GM23338 (cell line): Measurements from ENCODE around the gene MPND. TPM values are rescaled to one million over a fixed set of nuclear protein-coding genes. Genes with fewer than 3 reads are reported as not detected.

ENCODE experiments used
- ATAC-seq: fragments of 200-7000 bp; cut with Tn5 transposase; 3 replicates; pipeline ENCODE4 v1.9.1; 2020
- DNase-seq: peaks from one replicate; pipeline ENCODE4 v3.0.0-alpha.2; 2015; ENCODE audit warnings: low spot score
- H2AFZ ChIP-seq: fragments of 200-600 bp; sonication (generic); 2 replicates; pipeline ENCODE4 v1.8.0; 2016; ENCODE audit warnings: antibody characterized with exemption, mild to moderate bottlenecking, moderate library complexity
- H3F3A ChIP-seq: fragments of 200-600 bp; sonication (generic); replicated peaks from 2 replicates; pipeline ENCODE4 v1.8.0; 2017; ENCODE audit warnings: antibody characterized with exemption, mixed run types, low read depth
- H3K27ac ChIP-seq: fragments of 200-600 bp; sonication (generic); 2 replicates; pipeline ENCODE4 v1.6.1; 2016; ENCODE audit warnings: low read depth
- H3K27me3 ChIP-seq: fragments of 200-600 bp; sonication (generic); 2 replicates; pipeline ENCODE4 v1.8.0; 2016; ENCODE audit warnings: mild to moderate bottlenecking, mixed run types, moderate library complexity; ENCODE audit not compliant: insufficient read depth
- H3K36me3 ChIP-seq: fragments of 200-600 bp; sonication (generic); 2 replicates; pipeline ENCODE4 v1.8.0; 2016; ENCODE audit warnings: mild to moderate bottlenecking; ENCODE audit not compliant: insufficient read depth
- H3K4me1 ChIP-seq: fragments of 200-600 bp; sonication (generic); 2 replicates; pipeline ENCODE4 v1.8.0; 2016; ENCODE audit warnings: mild to moderate bottlenecking, moderate library complexity; ENCODE audit not compliant: insufficient read depth
- H3K4me2 ChIP-seq: fragments of 200-600 bp; sonication (generic); 2 replicates; pipeline ENCODE4 v1.7.1; 2017; ENCODE audit warnings: mixed run types
- H3K4me3 ChIP-seq: fragments of 200-600 bp; sonication (generic); 2 replicates; pipeline ENCODE4 v1.6.1; 2016; ENCODE audit warnings: mixed run types
- H3K79me2 ChIP-seq: fragments of 200-600 bp; sonication (generic); replicated peaks from 2 replicates; pipeline ENCODE4 v1.8.0; 2017; ENCODE audit warnings: mild to moderate bottlenecking; ENCODE audit not compliant: insufficient read depth
- H3K9me2 ChIP-seq: fragments of 200-600 bp; sonication (generic); 2 replicates; pipeline ENCODE4 v1.8.0; 2017; ENCODE audit not compliant: insufficient read depth
- H4K20me1 ChIP-seq: fragments of 200-600 bp; sonication (generic); replicated peaks from 2 replicates; pipeline ENCODE4 v1.8.0; 2017; ENCODE audit warnings: mild to moderate bottlenecking; ENCODE audit not compliant: insufficient read depth
- H3K27ac Mint-ChIP-seq: 2 replicates; pipeline ENCODE4 v1.8.0; 2020; ENCODE audit warnings: inconsistent platforms, mild to moderate bottlenecking, moderate library complexity, mixed read lengths
- H3K27me3 Mint-ChIP-seq: 3 replicates; pipeline ENCODE4 v1.8.0; 2022; ENCODE audit warnings: low read depth, mild to moderate bottlenecking, moderate library complexity, mixed read lengths, inconsistent platforms; ENCODE audit not compliant: insufficient read depth, poor library complexity
- H3K36me3 Mint-ChIP-seq: 3 replicates; pipeline ENCODE4 v1.8.0; 2021; ENCODE audit warnings: low read depth, mild to moderate bottlenecking, inconsistent platforms, moderate library complexity, mixed read lengths
- H3K4me1 Mint-ChIP-seq: 3 replicates; pipeline ENCODE4 v1.8.0; 2020; ENCODE audit warnings: mild to moderate bottlenecking, inconsistent platforms, mixed read lengths
- H3K4me3 Mint-ChIP-seq: 3 replicates; pipeline ENCODE4 v1.8.0; 2021; ENCODE audit warnings: moderate library complexity, mild to moderate bottlenecking, inconsistent platforms, mixed read lengths
- H3K9me3 Mint-ChIP-seq: 3 replicates; pipeline ENCODE4 v1.8.0; 2020; ENCODE audit warnings: moderate library complexity, mild to moderate bottlenecking, inconsistent platforms, mixed read lengths
- CREB1 ChIP-seq: fragments of 250-450 bp; sonication (Bioruptor Pico); IDR thresholded peaks from 2 replicates; pipeline ENCODE4 v1.5.0; 2020; ENCODE audit warnings: low read depth, mild to moderate bottlenecking, moderate library complexity
- EZH2 ChIP-seq: fragments of 200-600 bp; sonication (generic); IDR thresholded peaks from one replicate; pipeline ENCODE4 v1.8.0; 2017; ENCODE audit warnings: antibody characterized with exemption, mild to moderate bottlenecking, low read depth; ENCODE audit not compliant: unreplicated experiment
- EZH2phosphoT487 ChIP-seq: fragments of 200-600 bp; sonication (generic); IDR thresholded peaks from one replicate; pipeline ENCODE4 v1.8.1; 2018; ENCODE audit warnings: antibody characterized with exemption; ENCODE audit not compliant: unreplicated experiment
- JUNB ChIP-seq: IDR thresholded peaks from one replicate; pipeline ENCODE4 v1.6.1; 2016; ENCODE audit warnings: antibody characterized with exemption; ENCODE audit not compliant: unreplicated experiment
- NANOG ChIP-seq: IDR thresholded peaks from 2 replicates; pipeline ENCODE4 v1.6.1; 2016; ENCODE audit warnings: antibody characterized with exemption, borderline replicate concordance
- POLR2AphosphoS5 ChIP-seq: IDR thresholded peaks from 2 replicates; pipeline ENCODE4 v1.6.1; 2016; ENCODE audit warnings: antibody characterized with exemption, low read depth
- REST ChIP-seq: IDR thresholded peaks from one replicate; pipeline ENCODE4 v1.6.1; 2018; ENCODE audit warnings: antibody characterized with exemption; ENCODE audit not compliant: unreplicated experiment
- STAT1 ChIP-seq: IDR thresholded peaks from one replicate; pipeline ENCODE4 v1.6.1; 2016; ENCODE audit warnings: antibody characterized with exemption; ENCODE audit not compliant: unreplicated experiment
- ZNF331 ChIP-seq: fragments of 250-450 bp; sonication (Bioruptor Pico); IDR thresholded peaks from 2 replicates; pipeline ENCODE4 v1.5.0; 2020; ENCODE audit warnings: low read depth, mild to moderate bottlenecking, moderate library complexity
- ZNF462 ChIP-seq: fragments of 250-450 bp; sonication (Bioruptor Pico); IDR thresholded peaks from 2 replicates; pipeline ENCODE4 v1.5.0; 2020; ENCODE audit warnings: mild to moderate bottlenecking, moderate library complexity
- polyA plus RNA-seq: library from polyadenylated mRNA; unstranded; fragments of >200 nt; fragmentation: Nextera tagmentation; extraction: Ambion mirVana; gene quantifications from 2 replicates; pipeline ENCODE4 v1.2.1, GENCODE V29; 2016
- total RNA-seq: library from RNA; depleted of rRNA; stranded (reverse); fragments of >200 nt; shearing (Covaris generic); gene quantifications from 2 replicates; pipeline ENCODE4 v1.2.3, GENCODE V29; 2014
- TF ChIP-seq, protein P1 (sequence below): IDR thresholded peaks from 2 replicates; pipeline ENCODE4 v1.6.1; 2016; ENCODE audit warnings: antibody characterized with exemption
- TF ChIP-seq, protein P2 (sequence below), 2 experiments: fragments of 200-600 bp in 1 of 2; sonication (generic) in 1 of 2; conservative IDR thresholded peaks; 2 replicates each; pipeline versions ENCODE4 v1.5.1 to v1.6.1; 2016 to 2017; ENCODE audit warnings: antibody characterized with exemption in 2 of 2, low read depth in 2 of 2, mild to moderate bottlenecking in 2 of 2, moderate library complexity in 1 of 2

The MPND gene
- total and polyA plus RNA-seq, 2 experiments from 2014 or later = 11.8 to 15.6 TPM

GRCh38 chr19:4390017-4390566 is 46.7 kb downstream of the MPND start:
- H3K4me2 ChIP-seq = peak overlapping the region; percentile 75
- H4K20me1 ChIP-seq = peaks cover 66% of the 10 kb centered on the region
- Mint-ChIP-seq H3K27ac (peak overlapping the region; percentile 76), H3K36me3 (peaks cover 16% of the 10 kb centered on the region), H3K9me3 (no peaks in the 10 kb centered on the region), H3K4me3 (peak overlapping the region; percentile 63), H3K4me1 (peaks cover 61% of the 10 kb centered on the region), H3K27me3 (peaks cover 22% of the 10 kb centered on the region)
- no peaks in the 10 kb centered on the region for H3K9me2 ChIP-seq
- H3F3A ChIP-seq = peaks cover 10% of the 10 kb centered on the region; the same call in 1 of the 2 replicates
- TF ChIP-seq STAT1 (no peak), REST (no peak), JUNB (no peak), NANOG (no peak; the same call in 1 of the 2 replicates), EZH2phosphoT487 (no peak), POLR2AphosphoS5 (no peak), ZNF331 (no peak), EZH2 (no peak), ZNF462 (CRISPR knock-in tag) (no peak), CREB1 (CRISPR knock-in tag) (no peak)
- TF ChIP-seq, protein P1, sequence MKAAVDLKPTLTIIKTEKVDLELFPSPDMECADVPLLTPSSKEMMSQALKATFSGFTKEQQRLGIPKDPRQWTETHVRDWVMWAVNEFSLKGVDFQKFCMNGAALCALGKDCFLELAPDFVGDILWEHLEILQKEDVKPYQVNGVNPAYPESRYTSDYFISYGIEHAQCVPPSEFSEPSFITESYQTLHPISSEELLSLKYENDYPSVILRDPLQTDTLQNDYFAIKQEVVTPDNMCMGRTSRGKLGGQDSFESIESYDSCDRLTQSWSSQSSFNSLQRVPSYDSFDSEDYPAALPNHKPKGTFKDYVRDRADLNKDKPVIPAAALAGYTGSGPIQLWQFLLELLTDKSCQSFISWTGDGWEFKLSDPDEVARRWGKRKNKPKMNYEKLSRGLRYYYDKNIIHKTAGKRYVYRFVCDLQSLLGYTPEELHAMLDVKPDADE = no peak
- TF ChIP-seq, protein P2, sequence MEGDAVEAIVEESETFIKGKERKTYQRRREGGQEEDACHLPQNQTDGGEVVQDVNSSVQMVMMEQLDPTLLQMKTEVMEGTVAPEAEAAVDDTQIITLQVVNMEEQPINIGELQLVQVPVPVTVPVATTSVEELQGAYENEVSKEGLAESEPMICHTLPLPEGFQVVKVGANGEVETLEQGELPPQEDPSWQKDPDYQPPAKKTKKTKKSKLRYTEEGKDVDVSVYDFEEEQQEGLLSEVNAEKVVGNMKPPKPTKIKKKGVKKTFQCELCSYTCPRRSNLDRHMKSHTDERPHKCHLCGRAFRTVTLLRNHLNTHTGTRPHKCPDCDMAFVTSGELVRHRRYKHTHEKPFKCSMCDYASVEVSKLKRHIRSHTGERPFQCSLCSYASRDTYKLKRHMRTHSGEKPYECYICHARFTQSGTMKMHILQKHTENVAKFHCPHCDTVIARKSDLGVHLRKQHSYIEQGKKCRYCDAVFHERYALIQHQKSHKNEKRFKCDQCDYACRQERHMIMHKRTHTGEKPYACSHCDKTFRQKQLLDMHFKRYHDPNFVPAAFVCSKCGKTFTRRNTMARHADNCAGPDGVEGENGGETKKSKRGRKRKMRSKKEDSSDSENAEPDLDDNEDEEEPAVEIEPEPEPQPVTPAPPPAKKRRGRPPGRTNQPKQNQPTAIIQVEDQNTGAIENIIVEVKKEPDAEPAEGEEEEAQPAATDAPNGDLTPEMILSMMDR (conservative IDR thresholded peaks at IDR 0.05; ENCODE audit: low read depth in 2 of 2) = no peak
- peak overlapping the region; percentile 46 for H3K4me3 ChIP-seq
- H3K27ac ChIP-seq = peak overlapping the region; percentile 84
- DNase-seq = no peak
- peaks cover 97% of the 10 kb centered on the region for H3K79me2 ChIP-seq
- no peak overlapping the region for H2AFZ ChIP-seq
- H3K4me1 ChIP-seq = peaks cover 22% of the 10 kb centered on the region
- H3K27me3 ChIP-seq = no peaks in the 10 kb centered on the region
- H3K36me3 ChIP-seq = no peaks in the 10 kb centered on the region
- no peak for ATAC-seq
